ENCODE measurements around the gene TMEM82.
A peak's percentile ranks its signal among the peaks of the same experiment; 100 is the strongest.

TMEM82 gene

DNA sequence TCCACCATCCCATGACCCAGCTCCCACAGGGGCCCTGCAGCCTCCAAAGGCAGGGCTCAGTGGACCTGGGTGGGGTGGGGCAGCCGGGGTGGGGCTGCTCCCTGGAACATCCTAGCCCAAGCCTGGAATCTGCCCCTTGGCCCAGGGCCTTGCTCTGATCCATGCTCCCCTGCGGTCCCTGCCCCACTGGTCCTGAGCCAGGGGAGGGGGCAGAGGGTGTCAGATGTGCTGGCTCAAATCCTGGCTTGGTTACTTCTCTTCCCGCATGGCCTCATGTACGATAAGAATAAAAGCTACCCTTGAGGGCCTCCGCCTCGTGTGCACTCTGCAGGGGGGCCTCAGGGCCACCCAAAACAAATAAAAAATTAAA is 5.4 kb upstream of the TMEM82 start:
- no peak for DNase-seq

DNA sequence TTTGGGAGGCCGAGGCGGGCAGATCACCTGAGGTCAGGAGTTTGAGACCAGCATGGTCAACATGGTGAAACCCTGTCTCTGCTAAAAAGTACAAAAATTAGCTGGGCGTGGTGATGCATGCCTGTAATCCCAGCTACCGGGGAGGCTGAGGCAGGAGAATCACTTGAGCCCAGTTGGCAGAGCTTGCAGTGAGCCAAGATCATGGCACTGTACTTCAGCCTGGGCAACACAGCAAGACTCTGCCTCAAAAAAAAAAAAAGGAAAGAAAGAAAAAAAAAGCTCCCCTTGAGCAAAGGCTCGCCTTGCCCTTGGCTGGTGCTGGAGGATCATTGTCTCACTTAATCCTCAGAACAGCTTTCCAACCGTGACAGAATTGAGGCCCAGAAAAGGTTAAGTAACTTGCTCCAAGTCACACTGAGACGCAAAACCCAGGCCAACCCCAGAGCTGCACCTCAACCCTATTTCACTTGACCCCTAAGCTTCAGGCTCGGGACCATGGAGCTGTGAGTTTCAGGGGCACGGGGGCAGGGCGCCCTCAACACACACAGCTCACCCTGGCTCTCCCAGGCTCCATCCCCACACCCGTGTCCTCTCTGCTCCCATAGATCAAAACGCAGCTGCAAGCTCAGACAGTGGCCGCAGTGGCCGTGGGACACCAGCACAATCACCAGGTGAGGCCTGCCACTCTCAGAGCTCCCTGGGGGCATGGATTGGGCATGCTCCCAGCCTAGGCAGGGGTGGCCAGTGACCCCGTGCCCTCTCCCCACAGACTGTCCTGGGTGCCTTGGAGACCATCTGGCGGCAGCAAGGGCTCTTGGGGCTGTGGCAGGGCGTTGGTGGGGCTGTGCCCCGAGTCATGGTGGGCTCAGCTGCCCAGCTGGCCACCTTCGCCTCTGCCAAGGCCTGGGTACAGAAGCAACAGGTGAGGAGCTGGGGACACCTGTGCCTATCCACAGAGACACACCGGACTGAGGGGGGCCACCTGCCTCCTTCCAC is 4.7 kb upstream of the TMEM82 start:
- no peak for DNase-seq

DNA sequence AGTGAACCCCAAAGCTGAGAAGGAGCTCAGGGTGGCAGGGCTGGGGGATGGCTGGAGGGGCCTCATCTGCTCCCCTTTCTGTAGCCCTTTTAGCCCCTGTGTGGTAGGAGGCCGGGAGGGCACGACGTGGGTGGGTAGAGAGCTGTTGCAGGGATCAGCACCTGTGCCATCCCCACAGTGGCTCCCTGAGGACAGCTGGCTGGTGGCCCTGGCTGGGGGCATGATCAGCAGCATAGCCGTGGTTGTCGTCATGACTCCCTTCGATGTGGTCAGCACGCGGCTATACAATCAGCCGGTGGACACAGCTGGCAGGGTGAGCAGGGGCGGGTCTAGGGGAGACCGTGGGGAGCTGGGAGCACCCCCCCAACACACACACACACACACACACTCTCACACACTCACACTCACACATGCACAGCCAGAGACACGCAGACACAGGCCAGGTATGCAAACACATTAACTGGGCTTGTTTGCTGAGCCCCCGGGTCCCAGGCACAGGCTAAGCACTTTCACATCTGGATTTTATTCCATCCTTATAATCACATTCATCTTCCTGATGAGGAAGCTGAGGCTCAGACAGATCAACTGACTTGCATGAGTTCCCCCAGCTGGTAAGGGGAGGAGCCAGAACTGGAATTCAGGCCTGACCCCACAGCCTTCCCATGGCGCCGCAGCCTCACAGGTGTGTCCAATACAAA is 3.7 kb upstream of the TMEM82 start:
- DNase-seq, result no peak

DNA sequence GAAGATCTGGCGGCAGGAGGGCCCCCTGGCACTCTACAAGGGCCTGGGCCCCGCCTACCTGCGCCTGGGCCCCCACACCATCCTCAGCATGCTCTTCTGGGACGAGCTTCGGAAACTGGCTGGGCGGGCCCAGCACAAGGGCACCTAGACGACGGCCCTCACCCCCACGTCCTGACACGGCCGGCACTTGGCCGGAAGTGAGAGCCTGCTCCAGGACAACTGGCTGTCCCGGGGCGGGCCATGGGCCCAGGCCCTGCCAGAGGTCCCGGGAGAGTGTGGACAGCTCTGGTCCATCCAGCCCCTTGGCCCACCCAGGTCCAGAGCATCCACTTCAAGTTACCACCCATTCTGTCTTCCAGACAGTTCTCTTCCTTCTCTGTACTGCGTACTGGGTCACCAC is 3.0 kb upstream of the TMEM82 start:
- DNase-seq, result no peak

DNA sequence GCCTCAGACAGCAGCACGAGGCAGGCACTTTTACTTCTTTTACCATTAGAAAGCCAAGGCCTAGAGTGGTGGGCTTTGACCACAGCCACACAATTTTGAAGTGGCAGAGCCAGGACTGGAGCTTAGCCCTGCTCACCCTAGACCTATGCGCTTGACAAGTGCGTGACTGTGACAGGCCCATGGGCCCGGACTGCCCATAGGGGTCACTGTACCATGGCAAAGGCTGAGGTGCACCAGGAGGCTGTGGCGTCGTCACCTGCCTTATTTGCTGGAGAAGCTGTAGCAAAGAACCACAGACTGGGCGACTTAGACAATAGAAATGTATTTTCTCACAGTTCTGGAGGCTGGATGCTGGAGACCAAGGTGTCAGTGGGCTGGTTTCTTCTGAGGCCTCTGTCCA is 2.6 kb upstream of the TMEM82 start:
- no peak for DNase-seq

DNA sequence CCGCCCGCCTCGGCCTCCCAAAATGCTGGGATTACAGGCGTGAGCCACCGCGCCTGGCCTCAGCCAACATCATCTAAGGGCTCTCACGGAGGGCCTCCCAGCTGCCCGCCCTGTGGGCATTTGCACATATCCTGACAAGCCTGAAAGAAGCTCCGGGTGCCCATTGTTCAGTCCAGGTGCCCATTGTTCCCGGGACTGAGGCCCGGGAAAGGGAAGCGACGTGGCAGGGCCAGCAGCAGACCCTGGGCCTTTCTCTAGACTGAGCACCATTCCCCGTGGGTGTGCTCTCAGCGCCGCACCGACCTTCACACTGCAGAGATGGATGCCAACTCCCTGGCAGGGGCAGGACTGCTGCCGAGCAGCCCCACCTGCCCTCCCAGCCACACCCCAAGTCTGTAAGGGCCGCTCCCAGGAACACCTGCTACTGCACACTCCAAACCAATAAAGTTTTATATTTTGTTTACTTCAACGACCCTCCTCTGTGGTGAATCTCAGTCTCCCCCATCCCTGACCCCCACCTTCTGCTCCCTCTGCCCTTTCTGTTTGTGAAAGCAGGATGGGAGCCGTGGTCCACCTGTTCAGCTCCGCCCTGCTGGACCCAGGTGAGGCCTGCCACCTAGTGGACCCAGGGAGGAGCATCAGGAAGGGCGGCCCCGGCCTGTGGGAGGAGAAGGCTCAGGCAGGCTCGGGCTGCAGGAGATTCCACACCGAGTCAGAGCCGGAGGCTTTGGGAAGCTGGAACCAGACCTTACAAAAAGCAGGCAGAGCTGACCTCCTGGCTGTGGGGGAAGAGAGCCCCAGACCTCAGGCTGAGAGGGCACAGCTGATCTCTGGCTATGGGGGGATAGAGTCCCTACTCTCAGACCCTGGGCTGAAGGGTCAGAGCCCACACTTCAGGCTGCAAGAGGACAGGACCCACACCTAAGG is 1.1 kb upstream of the TMEM82 start:
- peak; percentile 98 for DNase-seq

DNA sequence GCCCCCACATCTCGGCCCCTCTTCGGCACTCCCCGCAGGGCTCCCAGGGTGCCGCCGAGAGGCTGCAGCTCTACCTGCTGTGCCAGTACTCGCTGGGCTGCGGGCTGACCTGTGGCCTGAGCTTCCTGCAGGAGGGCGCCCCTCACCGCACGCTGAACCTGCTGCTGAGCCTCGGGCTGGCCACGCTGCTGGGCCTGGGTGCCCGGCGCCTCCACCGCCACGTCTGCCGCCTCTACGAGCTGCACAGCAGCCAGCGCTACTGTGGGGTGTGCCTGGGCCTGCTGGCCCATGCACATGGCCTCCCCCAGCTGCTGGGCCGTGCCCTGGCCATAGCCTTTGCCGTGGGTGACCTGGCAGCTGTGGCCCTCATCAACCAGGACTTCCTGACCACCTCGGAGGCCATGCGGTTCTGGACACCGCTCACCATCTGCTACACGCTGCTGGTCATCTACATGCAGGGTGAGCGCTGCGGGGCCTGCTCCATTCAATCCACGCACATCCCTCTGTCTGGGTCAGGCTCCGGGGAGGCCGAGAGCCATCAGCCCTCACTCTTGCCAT is 1.9 kb downstream of the TMEM82 start:
- no peak for DNase-seq

DNA sequence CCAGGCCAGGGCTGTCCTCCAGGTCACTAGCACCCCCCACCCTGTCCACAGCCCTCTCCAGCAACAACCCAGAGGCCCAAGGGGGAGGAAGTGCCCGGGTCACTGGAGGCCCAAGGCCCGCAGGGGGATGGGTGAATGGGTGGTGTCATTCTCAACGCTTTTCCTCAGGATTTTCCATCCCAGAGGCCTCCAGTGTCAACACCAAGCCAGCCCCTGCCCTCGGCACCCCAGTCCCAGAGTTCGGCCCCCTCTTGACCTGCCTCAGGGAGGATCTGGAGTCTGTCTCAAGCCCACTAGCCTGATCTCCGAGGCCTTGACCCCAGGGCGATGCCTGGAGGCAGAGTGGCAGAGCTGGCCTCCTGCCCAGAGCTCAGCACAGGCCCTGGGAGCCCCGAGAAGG is 5.1 kb downstream of the TMEM82 start:
- no peak for DNase-seq

DNA sequence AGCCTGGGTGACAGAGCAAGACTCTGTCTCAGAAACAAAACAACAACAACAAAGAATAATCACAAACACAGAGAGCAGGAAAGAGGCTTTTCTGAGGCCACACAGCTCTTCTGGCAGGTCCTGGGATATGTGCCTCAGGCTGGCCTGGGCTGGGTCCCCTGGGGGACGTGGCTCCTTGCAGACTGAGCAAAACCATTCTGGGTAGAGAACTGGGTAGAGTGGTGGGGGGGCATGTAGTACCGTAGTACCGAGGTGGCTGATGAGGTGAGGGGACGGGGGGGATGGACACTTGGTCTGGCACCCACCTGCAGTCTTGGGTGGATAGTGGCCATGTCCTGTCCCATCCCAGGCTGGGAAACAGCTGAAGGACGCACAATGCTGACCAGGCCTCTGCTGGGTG is 6.0 kb downstream of the TMEM82 start:
- no peak for DNase-seq

DNA sequence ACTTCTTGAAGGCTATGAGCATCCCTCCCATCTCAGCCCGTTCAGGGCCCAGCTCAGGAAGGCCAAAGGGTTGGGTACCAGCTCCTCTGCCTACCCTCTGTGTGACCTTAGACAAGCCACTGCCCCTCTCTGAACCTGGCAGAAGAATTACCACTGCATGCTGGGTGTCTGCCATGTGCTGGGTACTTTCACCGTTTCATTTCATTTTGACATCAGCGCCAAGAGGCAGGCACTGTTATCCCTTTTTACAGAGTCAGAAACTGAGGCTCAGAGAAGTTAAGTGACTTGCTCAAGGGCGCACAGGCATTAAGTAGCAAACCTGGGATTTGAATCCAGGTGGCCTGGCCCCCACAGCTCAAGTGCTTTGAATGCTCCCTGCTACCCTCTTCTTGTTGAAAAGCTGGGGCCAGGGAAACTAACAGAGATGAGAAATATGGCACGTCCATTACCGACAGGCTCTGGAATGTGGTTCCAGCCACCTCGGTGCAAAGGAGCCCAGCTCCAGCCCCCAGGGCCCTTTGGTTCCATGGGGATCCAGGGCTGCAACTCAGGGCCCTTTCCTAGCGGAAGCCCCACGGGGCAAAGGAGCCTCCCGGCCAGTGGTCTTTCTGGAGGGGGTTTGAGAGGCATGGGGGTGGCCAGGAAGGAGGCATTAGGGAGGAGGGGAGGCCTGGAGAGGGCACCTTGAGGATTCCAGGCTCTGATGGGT is 6.5 kb downstream of the TMEM82 start:
- no peak for DNase-seq

DNA sequence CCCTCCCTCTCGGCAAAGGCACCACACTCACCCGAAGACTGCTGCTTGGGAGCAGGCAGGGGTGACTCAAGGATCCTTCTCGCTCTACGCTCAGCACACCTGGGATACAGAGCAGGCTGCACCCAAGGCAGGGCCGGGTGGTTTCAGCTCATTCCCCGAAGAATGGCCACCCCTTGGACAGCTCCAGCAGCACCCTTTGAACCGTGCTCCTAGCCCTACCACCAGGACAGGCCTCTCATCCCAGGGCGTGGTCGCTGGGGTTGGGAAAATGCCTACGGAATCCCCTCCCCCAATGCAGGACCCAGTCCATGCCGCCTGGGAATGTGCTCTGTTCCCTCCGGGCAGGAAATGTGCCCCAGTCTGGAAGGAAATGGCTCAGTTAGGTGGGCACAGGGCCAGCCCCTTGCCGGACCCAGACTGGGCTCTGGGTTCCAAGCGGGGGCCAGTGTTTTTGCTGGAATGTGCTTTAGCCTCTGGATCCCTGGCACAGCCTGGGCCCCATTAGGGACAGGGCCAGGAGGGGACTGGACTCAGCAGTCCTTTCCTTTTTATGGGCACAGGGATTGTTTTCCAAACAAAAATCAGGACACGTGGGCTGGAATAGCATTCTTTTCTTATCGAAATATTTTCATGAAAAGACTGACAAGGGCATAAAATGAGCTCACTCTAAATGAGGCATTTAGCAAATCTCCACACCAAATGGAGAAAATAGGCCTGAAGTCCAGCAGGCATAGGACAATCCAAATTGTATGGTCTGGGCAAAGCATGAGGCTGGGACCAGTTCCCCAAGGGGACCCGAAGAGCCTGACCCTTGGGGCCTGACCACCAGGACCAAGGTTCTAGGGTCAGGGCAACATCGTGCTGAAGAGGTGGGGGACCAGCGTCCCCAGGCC is 7.3 kb downstream of the TMEM82 start:
- no peak for DNase-seq

DNA sequence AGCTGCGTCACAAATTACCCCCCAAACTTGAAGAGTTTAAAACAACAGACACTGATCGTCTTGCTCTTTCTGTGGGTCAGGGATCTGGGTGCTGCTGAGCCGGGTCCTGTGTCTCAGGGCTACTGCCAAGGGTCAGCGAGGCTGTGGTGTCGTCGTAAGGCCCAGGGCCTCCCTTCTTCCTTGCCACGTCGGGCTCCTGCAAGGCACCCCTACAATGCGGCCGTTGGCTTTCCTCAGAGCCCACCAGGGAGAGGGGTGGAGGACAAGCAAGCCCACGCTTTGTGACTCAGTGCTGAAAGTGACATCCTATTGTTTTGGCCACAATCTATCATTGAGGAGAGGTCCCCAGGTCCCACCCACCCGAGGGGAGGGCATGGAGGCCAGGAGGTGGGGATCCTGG is 8.6 kb downstream of the TMEM82 start:
- no peak for DNase-seq

DNA sequence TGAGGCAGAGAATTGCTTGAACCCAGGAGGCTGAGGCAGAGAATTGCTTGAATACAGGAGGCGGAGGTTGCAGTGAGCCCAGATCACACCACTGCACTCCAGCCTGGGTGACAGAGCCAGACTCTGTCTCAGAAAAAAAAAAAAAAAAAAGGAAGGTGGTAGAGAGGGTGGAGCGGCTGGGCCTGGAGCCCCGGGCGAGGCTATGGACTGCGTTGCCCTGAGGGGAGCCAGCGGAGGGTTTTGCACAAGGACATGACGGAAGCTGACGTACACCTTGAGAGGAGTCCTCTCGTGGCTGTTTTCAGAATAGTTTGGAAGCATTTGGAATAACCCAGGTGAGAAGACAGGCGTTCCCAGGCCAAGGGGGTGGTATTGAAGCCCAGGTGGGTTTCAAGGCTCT is 9.4 kb downstream of the TMEM82 start:
- no peak for DNase-seq

DNA sequence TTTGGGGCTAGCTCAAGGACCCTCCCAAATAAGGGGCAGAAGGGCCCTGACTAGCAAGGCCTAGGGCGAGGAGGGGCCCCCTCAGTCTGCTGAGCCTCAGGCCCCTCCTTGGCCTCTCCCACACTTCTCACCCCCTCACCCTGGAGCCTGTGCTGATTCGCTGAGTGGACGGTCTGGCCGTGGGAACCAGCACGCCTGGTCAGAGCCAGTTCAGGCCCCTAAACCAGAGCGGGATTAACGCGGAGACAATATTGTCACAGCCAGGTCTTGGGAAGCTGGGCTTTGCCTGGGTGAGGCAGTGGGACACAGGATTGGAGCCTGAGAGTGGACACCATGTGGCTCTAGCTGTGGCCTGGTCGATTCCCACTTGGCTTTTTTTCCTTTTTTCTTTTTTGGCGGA is 11.5 kb downstream of the TMEM82 start:
- no peak for DNase-seq

DNA sequence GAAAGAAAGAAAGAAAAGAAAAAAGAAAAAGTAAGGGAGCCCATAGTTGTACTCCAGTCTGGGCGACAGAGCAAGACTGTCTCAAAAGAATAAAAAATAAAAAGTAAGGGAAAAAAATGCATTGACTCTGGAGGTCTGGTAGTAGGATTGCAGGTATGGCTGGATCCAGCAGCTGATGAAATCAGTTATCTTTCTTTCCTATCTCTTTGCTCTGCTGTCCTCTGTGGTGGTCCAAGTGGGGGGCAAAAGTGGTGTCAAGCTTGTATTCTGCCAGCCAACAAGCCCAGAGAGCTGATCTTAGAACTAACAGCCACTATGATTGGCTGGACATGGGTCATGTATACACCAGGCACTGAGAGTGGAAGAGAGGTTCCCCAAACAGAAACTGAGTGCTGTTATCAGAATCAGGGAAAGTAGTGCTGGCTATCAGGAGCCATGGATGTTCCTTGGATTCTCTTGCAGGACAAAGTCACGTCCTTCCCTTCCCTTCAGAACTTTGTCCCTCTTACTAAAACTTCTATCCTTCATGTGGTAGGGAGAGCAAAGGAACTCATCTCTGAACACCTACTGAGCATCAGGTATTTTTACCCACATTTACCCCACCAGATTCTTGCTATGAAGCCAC is 12.8 kb downstream of the TMEM82 start:
- no peak for DNase-seq

DNA sequence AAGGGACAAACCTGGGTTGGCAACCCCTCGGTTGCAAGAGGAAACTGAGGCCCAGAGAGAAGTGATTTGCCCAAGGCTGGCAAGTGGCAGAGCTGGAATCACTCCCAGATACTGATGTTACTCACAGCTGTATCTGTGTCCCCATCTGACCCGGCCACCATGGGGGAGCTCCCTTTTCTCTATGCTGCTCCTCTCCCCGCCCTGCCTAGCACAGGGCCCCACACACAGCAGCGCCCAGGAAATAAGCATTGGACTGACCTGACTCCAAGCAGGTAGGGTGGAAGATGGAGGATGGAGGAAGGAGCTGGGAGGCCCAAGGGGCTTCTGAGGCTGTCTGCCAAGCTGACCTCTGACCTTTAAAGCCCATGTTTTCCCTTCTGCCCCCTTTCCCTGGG is 13.3 kb downstream of the TMEM82 start:
- no peak for DNase-seq

DNA sequence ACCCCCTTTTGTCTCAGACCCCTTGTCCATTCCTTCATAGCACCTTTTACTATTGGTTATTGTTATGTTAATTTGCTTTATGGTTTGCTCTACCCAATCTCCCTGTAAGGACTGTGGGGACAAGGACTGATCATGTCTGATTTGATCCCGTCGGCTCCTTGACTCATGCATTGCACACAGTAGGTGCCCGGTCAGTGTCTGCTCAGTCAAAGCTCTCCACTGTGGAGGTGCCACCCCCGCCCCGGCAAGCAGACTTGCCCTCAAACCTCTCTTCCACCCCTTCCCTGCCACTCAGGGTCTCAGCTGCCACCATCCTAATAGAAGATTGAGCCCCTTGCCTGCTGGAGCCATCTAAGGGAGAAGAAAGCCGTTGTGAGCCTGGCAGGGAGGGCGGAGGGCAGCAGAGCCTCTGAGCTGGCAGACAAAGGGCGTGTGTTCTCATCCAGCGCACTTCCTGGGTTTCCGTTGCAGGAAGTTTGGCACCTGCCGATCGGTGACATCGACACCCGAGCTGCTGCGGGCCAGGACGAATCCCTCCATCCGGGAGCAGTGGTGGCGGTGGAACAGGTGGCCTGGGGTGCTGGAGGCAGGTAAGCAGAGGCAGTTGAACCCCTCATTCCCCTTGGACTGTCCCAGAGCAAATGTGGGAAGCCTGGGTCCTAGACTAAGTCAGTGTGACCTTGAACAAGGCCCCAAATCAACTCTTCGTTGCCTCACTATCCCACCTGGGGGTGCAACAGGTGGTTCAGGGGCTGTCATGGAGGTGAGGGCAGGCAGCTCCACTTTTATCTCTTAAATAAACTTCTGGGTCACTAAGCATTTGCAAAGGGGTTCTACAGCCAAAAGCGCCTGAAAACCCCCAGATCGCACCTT is 14.1 kb downstream of the TMEM82 start:
- DNase-seq, result peak; percentile 96

DNA sequence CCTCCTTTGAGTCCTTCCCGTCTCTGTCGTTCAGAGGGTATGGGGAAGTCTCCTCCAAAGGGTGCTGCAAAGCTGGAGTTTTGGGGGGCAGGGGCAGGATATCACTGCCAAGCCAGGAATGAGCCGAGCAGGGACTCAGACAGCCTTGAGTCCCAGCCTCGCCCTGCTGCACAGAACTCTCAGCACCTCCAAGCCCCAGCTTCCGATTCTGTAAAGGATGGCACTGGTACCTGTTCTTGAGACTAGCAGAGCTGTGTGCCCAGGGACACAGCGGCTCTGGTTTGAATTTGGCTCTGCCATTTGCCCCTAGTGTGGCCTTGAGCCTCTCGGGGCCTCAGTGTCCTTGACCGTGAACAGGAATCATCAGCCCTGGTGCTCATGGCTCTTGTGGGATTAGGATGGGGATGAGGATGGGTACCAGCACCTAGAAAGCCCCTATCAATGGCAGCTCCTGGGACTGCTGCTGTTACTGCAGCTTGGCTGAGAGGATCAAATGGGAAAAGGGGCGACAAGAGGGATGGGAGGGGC is 14.8 kb downstream of the TMEM82 start:
- peak; percentile 60 for DNase-seq

DNA sequence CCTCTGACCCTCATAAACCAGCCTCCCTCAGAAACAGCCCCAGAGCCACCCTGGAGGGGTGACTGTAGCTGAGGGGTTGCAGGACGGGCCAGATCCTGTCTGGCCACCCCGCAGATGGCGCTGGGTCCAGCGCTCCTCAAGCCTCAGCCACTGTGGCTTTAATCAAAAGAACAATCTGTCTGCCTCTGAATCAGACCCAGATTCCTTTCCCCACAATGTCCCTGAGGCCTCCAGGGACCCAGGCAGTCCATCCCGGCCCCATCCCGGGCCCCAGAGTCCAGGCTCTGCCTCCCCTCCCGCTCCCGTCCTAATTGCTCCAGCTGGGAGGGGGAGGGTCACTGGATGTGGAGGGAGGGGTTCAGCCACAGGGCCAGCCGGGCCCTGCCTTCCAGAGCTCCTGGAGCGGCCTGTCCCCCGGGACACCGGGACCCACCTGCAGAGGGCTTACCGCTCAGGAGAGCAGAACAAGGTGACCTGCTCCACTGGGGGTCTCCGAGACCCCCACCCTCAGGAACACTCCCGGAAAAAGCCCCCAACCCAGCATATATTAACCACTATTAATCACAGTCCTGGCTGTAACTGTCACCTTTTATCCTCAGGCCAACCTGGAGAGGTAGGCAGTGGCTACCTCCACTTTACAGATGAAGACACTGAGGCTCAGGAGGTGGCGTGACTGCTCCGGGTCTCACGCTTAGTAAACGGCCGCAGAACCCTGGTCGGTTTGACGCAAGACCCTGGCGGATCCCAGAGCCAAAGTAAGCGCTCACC is 15.5 kb downstream of the TMEM82 start:
- DNase-seq, result no peak

All from NCI-H510A treated with DMSO at 0.1 percent for 48 hours (cell line).